Astrocyte of the cerebellum (primary cell): ENCODE results near the gene NRP1.
A peak's percentile ranks its signal among the peaks of the same experiment; 100 is the strongest.

Experiments used
- DNase-seq: peaks from one replicate; pipeline ENCODE4 v3.0.0-alpha.2; 2011; ENCODE audit warnings: low read depth
- H3K4me3 ChIP-seq: 2 replicates; pipeline ENCODE4 v1.5.1; 2011; ENCODE audit warnings: mild to moderate bottlenecking, low read depth, low read length, moderate library complexity
- CTCF ChIP-seq: IDR thresholded peaks from 2 replicates; pipeline ENCODE4 v1.5.1; 2012; ENCODE audit warnings: low read length, low read depth, moderate library complexity, mild to moderate bottlenecking; ENCODE audit errors: missing control alignments
- in situ Hi-C: cut with HindIII; loops from 2 replicates; pipeline ENCODE4 v1.10.0; 2017; ENCODE audit warnings: low sequenced_read_pairs

Gene NRP1

GRCh38 chr10:33253411-33253810, 81.1 kb downstream of the NRP1 start:
- TF ChIP-seq CTCF = no peak
- no peak overlapping the region for H3K4me3 ChIP-seq
- in situ Hi-C loops = no loop called here
- DNase-seq = no peak

- DNase-seq = peak; percentile 57
- no peak for TF ChIP-seq CTCF
- in situ Hi-C loops = no loop called here
- no peak overlapping the region for H3K4me3 ChIP-seq
Observed at GRCh38 chr10:33252794-33253203, 81.7 kb downstream of the NRP1 start.

- no peak overlapping the region for H3K4me3 ChIP-seq
- DNase-seq = no peak
- no peak for TF ChIP-seq CTCF
- in situ Hi-C loops = no loop called here
Observed at GRCh38 chr10:33252324-33252723, 82.1 kb downstream of the NRP1 start.

- in situ Hi-C loops = no loop called here
- H3K4me3 ChIP-seq = no peak overlapping the region
- no peak for DNase-seq
- no peak for TF ChIP-seq CTCF
Observed at GRCh38 chr10:33249659-33250345, 84.7 kb downstream of the NRP1 start.

- TF ChIP-seq CTCF = no peak
- DNase-seq = no peak
- in situ Hi-C loops = no loop called here
- H3K4me3 ChIP-seq = no peak overlapping the region
Observed at GRCh38 chr10:33249137-33249536, 85.3 kb downstream of the NRP1 start.

GRCh38 chr10:33248638-33249037, 85.8 kb downstream of the NRP1 start:
- H3K4me3 ChIP-seq = no peak overlapping the region
- no peak for TF ChIP-seq CTCF
- in situ Hi-C loops = no loop called here
- peak; percentile 67 for DNase-seq
